Medulla oblongata (tissue), 1 donor: ENCODE data around the gene EP400.
"Not testable (repeated sequence)": the region's sequence is repeated elsewhere in the genome, so short reads cannot be mapped to it uniquely, and the experiment has no call there.

Experiments
- DNase-seq: peaks from one replicate; pipeline ENCODE4 v3.0.0-alpha.2; 2015; ENCODE audit errors: extremely low spot score

Gene EP400

DNA sequence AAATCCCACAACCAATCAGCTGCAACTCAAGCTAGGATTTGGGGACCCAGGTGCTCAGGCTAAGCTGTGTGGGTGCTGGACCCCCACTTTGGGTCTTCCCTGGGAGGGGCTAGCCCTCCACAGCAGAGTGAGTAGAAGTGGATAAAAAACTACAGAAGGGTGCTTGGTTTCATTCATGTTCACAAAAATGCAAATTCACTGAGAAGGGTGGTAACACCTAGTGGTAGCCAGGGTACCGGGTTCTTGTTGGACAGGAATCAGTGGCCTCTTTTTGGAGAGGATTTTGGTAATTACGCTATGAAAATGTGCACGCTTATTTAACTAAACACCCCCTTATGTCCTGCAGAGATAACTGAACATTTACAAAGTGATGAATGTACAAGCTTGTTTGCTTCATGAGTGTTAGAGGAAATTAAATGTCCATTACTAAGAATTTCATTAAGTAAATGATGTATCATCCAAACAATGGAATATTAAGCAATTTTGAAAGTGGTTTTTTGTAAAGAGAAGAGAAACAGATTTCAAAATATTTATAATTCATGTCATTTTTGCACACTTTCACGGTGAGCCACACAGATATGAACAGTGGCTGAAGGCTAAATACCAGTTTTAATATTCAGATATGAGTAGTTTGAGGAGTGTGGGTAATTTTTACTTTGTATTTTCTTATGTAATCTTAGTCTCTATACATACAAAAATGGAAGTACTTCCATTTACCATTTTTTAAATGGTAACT is 116.0 kb downstream of the EP400 start:
- DNase-seq, result no peak

DNA sequence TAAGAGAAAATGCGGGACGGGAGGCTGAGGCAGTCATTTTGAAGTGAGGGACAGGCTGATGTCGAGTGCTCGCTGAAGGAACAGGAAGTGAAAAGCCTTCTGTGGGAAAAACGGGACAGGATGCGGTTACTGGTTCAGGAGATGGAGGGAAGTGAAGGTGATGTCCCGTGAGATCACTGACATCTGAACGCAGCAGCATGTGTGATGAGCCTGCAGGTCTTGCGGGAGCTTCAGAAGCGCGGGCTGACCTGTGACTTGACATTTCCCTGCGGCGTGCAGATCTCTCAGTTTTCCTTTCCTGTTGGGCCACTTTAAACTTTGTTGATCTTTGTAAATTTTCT is 116.6 kb downstream of the EP400 start:
- DNase-seq, result peak; percentile 7

DNA sequence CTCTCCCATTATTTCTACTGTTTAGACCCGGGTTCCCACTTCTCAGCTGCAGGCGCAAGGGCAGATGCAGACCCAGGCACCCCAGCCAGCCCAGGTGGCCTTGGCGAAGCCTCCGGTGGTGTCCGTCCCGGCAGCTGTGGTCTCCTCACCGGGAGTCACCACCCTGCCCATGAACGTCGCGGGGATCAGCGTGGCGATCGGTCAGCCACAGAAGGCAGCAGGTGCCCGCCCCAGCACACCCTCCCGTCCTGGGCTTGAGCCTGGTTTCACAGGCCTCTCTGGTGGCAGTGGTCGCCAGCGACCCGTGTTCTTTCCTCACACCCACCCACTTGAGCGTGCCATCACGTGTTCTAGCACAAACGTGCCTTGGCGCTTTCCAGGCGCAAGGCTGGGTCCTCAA is 117.0 kb downstream of the EP400 start:
- DNase-seq, result no peak

DNA sequence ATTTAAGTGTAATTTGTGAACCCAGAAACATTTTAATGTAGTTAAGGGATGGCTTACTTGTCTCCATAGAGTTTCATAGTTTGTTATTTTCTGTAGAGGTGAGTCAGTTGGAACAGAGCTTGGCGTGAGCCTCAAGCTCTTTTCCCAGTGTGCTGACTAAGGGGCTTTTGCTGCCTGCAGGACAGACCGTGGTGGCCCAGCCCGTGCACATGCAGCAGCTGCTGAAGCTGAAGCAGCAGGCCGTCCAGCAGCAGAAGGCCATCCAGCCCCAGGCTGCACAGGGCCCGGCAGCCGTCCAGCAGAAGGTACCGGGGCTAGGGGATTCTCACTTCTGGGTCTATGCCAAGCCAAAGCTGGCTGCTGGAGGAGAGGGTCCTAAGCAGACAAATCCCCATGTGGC is 117.4 kb downstream of the EP400 start:
- DNase-seq, result no peak

- no peak for DNase-seq
Observed at GRCh38 chr12:132068250-132068649, 118.5 kb downstream of the EP400 start.

GRCh38 chr12:132069336-132069985 is 119.7 kb downstream of the EP400 start:
- no peak for DNase-seq

GRCh38 chr12:132070298-132070697 is 120.6 kb downstream of the EP400 start:
- no peak for DNase-seq

GRCh38 chr12:132071040-132071810 is 121.5 kb downstream of the EP400 start:
- DNase-seq, result peak; percentile 29

GRCh38 chr12:132071830-132072384 is 122.2 kb downstream of the EP400 start:
- DNase-seq, result no peak

DNA sequence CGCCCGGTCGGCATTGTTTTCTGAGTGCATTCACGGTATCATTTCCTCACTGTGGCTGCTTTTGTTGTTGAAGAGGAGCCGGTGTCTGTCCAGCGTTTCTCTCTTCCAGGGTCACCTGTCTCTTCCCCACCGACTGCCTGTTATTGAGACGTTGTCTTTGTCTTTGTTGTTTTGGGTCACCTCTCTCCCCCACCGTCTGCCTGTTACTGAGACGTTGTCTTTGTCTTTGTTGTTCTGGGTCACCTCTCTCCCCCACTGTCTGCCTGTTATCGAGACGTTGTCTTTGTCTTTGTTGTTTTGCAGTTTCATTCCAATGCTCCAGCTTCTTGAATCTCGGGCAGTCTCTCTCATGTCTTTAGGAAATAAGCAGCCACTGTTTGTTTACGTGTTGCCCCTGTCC is 124.5 kb downstream of the EP400 start:
- DNase-seq, result no peak

DNA sequence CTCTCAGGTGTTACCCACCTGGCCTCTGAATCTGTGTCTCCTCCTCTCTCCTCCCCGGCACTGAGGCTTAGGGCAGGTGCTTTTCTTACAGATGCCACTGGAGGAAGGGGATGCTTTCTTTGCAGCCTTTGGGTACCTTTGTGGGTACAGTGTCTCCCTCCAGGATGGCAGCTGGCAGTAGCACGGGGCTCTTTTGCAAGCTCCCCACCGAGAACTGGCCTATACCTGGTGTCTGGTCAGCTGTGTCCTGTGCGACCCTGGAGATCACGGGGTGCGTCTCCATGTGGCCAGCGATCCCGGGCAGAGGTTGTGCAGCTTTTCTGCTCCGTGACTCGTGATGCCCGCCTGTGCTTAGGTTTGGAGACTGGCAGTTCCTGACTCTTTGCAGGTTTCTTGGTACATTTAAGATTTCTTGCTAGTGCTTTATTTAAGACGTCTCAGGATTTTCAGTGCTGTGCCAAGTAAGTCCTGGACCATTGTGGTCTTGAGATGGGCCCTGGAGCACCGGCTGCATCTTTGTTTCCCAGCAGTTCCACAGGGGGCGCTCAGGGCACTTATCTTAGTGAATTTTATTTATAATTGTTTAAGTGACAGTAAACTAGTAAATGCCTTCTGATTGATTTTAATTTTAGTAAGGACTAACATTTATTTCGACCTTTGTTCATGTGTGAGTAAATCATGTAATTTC is 125.4 kb downstream of the EP400 start:
- DNase-seq, result no peak

GRCh38 chr12:132075714-132076553 is 126.2 kb downstream of the EP400 start:
- DNase-seq, result no peak

DNA sequence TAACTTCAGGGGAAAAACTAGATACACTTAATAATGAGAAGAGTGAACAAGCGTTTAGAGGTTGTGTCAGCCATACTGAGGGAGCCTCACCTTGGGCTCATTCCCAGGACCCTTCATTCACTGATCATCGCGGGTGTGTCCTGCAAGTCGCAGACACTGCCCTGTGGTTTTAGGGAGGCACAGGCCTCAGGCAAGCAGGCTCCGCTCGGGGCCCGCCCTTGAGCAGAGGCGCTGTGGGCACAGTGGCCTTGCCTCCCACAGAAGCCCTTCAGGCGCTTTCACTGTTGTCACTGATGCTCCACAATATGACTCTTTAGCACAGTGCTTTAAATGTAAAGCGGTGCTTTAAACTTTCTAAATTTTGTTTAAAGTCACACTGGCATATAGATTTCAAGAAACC is 127.0 kb downstream of the EP400 start:
- DNase-seq, result no peak

DNA sequence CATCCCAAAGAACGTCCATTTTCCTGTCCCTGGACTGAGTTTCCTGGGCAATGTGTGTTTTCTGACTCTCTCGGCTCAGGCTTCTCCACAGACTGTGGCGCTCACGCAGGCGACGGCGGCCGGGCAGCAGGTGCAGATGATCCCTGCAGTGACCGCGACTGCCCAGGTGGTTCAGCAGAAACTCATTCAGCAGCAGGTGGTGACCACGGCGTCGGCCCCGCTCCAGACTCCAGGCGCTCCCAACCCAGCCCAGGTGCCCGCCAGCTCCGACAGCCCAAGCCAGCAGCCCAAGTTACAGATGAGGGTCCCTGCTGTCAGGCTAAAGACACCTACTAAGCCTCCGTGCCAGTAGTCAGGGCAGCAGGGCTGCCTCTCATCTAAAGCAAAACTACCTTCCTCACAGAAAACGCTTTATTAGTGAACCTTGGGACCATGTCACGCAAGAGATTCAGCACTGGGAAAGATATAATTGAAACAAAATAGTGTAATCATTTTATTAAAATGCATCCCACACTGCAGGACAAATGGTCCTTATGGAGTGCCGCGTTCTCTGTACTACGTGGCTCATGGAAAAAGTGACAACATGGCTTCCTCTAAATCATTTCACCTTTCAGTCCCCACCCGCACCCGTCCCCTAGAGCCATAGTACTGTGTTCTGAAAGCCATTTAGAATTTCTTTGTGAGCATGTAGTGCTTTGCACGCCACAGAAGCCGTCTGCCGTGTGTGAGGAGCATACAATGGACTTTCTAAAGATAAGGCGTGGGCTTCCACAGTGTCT is 127.8 kb downstream of the EP400 start:
- DNase-seq, result no peak

GRCh38 chr12:132078190-132078589 is 128.4 kb downstream of the EP400 start:
- DNase-seq, result peak; percentile 5

- no peak for DNase-seq
Observed at GRCh38 chr12:132079200-132079599, 129.5 kb downstream of the EP400 start.

DNA sequence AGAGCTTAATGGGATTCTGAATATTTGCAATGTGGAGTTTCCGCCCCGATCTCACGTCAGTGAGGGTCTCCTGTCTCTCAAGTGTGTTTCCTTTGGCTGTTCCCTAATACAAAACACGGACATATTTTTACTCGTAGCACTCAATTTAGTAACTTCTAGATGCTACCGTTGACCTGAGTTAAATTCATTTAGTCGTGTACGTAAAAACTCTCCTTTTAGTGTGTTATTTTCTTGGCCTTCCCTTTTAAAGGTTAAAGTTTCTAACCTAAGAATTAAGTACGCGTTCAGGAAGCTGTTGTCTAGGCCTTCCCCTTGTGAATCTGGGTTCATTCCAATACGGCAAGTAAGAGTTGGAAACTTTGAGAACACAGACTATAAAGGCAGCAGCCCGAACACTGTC is 130.0 kb downstream of the EP400 start:
- peak; percentile 8 for DNase-seq

- DNase-seq, result not testable (repeated sequence)
Observed at GRCh38 chr12:132080515-132080914, 130.8 kb downstream of the EP400 start.

DNA sequence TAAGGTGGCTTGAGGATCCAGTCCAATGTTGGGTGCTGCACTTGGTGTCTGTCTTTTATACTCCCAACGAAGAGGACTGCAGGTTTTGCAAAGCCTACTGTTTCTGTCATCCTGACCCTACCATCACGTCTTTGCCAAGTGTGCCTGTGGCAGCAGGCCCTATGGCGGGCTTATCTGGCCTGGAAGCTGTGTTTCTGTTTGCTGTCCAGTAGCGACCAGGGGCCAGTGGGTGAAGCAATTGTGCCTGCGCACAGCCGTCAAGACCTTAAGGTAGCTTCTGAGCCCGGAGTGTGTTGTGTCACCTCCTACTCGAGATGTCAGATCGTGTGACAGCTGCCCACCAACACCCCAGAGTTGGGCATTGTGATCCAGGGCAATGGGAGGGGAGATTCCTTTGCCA is 131.7 kb downstream of the EP400 start:
- DNase-seq, result no peak

DNA sequence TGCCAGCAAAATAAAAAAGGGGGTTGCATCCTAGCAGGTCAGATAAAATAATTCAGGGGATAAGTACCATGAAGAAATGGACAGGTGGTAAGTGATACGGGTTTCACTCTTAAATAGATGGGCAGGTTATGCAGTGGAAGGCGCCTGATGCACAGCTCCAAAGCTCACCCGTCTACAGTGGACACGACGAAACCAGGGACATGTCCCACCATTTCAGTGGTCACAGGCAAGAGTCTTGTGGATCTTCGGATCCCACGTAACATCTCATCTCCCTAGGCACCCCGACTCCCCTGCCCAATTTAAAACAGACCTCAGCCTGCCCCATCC is 133.8 kb downstream of the EP400 start:
- DNase-seq, result no peak
